GM18511 (cell line): ENCODE results near the gene CACNA1C.

Experiments
- ATAC-seq: cut with Tn5 transposase; IDR thresholded peaks from one replicate; pipeline ENCODE4 v1.9.1; 2021; ENCODE audit warnings: mild to moderate bottlenecking, moderate library complexity; ENCODE audit not compliant: unreplicated experiment

The CACNA1C gene

DNA sequence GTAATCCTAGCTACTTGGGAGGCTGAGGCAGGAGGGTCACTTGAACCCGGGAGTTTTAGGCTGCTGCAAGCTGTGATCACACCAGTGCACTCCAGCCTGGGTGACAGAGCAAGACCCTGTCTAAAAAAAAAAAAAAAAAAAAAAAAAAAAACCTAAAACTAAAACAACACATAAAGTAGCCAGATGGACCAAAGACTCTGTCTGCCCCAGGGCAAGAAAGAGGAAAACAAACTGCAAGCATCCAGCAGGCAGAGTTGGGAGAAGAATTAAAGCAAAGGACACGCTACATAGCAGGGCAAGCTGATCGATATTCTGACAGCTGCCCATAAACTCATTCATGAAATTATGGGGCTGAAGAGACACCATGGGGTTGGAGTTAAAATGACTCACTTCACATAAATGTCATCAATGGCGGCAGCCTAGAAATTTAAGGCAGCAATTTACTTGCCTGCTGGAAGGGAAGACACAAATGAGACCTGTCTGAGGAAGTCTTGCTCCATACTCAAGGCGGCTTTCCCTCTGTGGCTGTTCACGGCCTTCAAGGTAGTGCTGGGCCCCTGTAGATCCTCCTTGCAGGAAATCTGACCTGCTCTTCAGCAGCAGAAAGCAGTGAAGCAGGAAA lies 482.9 kb downstream of the CACNA1C start:
- no peak for ATAC-seq

DNA sequence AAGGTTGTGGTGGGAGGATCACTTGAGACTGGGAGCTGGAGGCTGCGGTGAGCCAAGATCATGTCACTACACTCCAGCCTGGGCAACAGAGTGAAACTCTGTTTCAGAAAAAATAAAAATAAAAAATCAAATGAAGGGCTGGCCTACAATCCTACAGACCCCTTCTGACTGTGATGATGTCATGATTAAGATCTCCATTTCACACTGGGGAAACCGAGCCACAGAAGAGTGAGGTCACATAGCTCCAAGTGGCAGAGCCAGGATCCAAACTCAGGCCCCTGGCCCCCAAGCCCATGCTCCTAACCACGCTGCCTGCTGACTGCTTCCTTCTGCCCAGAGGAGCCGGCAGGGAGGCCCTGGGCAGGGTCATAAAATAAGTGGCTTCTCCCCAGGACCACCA lies 483.9 kb downstream of the CACNA1C start:
- no peak for ATAC-seq

DNA sequence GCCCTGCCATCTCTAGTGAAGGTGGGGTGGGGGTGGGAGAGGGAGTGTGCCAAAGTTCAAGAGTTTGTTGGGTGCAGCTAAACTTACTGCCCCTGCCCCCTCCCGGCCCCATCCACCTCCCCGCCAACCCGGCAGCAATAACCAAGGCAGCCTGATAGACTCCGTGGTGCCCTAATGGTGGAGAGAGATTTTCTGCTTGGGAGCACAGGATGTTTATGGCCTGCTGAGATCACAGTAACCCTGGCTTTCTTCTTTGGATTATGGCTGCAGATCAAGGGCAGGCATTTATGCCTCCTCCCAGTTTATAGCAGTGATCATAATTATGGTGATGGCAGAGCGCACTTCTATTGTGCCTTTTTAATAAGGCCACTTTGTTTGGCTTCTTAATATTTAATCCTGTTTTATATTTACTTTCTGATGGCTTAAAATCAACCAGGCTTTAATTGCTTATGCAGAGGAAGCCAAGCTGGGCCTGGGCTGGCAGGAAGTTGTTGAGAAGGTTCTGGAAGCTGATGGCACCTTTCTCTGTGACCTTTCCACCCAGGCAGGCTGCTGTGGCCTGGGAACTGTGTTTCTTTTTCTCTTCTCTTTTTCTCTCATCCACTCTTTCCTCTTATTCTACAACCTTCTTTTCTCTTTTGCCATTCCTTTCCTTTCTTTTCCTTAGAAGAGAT lies 485.2 kb downstream of the CACNA1C start:
- ATAC-seq, result no peak

DNA sequence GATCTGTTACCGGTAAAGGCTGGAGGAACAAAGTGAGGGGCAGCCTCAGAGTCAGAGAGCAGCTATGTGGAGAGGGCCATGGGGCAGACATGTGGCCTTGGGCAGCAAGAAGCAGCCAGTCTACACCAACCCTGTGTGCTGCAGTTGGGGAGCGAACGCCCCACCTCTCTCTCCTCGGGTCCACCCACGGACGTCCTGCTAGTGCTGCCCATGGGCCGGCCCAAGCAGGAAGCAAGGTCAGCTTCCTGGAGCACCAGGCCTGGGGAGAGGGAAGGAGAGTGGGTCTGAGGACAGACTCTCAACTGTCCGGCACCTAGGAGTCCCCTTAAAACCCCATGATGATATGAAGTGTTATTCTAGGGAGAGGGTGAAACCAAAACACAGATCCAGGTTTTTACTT lies 487.2 kb downstream of the CACNA1C start:
- no peak for ATAC-seq

DNA sequence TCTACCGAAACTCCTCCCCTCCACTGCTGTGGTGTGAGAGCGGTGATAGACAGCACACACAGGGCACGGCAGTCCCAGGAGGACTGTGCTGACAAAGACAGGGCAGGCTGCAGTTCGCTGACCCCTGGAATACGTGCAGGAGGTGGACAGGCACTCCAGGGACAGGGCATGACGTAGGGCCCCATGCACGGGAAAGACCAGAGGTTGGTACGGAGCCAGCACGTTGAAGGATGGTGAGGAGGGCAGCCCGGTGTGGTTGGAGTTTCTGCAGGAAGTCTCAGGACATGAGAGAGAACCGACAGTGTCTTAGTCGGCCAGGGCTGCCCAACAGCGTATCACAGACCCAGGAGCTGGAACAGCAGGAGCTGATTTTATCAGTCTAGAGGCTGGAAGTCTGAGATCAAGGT lies 487.8 kb downstream of the CACNA1C start:
- ATAC-seq, result no peak

DNA sequence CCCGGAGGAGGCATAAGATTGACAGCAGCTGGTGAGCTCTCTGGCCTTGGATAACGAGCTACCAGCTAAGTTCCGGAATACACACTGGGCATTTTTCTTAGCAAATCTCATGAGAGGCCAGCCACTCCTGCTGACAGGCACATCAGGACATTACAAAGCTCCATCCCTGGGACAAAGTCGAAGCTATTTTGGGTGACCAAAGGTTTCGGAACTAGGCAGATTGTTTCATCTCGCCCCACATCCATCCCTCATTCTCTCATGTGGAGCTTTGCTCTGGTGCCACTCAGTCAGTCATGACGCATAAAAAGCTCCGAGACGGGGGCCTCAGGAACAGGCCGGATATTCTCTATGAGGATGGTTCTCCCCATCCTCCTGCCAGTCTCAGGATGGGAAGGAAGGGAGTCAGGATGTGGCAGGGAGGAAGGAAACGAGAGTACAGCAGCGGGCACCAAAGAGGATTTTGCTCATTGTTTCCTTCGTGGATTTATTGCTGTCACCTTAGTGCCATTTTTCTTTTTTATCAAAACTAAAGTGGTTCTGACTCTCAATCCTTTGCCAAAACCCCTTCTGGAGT lies 488.9 kb downstream of the CACNA1C start:
- no peak for ATAC-seq

DNA sequence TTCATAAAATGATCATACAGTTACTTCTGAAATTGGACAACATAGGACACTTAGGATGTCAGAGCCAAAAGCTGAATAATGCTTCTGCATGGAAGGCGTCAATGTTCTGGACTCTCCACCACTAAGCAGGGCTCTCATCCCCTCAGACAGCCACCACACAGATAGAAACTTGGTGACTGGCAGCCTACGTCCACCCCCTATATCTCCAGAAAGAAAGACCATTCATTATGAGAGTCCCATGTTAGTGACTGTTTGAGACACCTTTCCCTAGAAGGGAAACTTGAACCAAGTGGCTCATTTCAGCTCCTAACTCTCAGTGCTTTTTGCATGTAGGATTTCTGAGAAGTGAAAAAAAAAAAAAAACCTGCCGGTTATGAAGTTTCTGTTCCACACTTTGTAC lies 491.0 kb downstream of the CACNA1C start:
- no peak for ATAC-seq

DNA sequence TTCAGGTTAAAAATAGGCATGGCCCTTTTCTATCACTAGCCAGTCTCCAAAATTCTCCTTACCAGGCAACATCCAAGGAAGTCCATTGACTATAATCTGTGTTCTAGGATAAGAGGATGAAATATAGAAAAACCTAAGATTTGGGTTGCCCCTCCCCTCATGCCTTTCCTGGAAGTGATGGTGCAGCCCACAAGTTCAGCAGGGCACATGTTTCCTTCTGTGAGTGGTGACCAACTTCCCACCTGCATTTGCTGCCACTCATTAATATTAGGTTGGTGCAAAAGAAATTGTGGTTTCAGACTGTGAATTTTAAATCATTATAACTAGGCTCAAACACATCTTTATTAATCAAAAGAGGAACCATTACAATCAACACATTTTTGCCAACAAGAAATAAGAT lies 491.4 kb downstream of the CACNA1C start:
- no peak for ATAC-seq

DNA sequence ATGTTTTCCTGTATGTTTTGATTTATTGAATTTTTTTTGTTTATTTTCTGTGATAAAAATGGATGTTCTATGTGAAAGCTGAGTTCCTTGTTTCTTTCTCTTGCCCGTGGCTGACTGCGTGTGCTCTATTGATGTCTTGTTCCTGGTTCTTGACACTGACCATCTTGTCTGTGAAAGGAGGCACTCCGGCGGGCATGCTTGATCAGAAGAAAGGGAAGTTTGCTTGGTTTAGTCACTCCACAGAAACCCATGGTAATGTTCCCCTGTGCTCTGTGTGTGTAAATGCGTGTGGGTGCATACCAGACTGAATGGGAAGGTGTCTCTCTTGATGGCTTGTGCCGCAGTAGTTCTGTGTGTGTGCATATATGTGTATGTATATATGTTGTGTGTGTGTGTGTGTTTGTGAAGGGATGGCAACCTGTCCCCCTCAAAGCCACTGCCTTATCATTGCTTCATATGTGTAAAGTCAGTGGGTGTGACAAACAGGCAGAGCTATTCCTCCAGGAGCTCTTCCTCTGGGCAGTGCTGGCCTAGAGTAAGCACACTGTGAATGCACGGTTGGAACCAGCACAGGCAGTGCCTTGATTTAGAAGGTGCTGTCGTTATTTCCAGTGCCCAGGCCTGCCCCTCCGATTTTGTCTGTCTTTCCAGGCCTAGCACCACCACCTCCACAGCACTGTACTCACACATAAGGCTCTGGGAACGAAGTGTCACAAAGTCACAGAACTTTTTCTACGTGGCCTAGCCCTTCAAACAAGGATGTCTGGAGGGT lies 494.7 kb downstream of the CACNA1C start:
- ATAC-seq, result no peak

DNA sequence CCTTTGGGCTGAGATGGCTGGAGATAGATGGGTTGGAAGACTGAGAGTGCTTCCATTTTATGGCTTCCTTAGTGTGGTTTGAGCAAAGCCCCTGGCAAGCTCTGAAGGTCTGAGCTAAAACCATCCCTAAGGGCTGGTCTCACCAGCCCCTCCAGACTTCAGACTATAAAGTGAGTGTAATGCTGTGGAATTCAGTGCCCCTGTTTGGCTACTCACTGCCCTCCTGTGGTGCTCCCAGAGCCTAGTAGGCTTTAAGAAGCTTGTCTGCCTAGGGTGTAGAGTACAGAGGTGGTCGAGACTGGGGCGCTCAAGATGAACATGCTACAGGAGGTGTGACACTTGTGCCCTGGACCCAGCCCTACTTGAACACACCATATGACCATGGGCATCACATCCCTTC lies 495.3 kb downstream of the CACNA1C start:
- ATAC-seq, result no peak

DNA sequence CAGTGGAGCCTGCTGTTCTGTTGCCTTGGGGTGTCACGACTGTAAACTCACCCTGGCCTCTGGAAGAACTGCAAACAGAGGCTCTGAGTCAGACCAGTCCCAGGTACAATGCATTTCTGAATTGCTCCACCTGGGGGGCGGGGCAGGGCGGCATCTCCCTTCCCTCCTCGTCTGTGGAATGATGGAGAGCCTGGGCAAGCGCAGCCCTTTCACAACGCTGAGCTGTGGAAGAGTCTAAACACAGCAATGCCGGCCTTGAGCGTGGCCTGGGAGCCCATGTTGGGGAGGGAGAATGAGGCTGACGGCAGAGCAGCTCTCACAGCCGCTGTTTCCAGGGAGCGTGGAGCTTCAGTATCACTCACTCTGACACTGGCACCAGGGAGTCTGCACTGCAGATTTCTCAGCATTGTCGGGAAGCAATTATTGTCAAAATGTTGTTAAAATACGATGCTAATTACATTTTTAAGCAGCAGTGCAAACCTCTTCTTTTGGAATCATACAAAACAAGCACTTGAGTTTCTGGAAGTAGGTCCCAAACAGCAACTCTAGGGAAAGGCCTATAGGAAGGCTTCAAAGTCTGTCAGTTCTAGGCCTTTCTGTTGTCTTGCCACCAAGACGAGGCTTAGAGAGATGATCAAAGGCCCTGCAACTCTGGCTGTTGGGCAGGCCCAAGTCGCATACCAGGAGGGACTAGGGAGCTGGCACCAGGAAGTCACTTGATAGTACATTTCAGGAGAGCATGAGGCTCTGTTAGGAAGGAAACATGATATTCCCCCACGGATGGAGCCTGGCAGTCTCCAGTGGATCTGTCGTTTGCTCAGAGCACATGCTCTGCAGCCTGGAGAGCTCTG lies 498.0 kb downstream of the CACNA1C start:
- ATAC-seq, result no peak

DNA sequence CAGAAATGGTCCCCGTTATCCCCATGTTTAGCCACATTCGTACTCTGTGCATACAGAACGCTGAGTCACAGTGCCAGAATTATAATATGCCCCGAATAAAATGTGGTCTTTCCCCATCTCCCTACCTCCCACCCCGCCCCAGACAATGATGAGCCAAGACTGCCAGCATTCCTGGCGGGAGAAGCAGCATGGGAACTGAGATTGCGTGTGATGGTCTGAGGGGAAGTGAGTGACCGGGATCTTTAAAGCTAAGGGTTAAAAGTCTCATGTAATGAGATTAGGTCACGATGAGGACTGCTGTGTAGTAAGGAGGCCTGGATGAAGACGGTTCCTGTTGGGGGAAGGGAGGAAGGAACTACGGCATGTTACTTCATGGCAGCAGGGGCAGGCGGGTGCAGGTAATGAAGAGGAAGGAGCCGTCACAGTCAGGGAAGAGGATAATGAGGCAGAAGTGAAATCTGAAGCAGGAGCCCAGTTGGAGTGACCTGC lies 498.7 kb downstream of the CACNA1C start:
- ATAC-seq, result no peak

DNA sequence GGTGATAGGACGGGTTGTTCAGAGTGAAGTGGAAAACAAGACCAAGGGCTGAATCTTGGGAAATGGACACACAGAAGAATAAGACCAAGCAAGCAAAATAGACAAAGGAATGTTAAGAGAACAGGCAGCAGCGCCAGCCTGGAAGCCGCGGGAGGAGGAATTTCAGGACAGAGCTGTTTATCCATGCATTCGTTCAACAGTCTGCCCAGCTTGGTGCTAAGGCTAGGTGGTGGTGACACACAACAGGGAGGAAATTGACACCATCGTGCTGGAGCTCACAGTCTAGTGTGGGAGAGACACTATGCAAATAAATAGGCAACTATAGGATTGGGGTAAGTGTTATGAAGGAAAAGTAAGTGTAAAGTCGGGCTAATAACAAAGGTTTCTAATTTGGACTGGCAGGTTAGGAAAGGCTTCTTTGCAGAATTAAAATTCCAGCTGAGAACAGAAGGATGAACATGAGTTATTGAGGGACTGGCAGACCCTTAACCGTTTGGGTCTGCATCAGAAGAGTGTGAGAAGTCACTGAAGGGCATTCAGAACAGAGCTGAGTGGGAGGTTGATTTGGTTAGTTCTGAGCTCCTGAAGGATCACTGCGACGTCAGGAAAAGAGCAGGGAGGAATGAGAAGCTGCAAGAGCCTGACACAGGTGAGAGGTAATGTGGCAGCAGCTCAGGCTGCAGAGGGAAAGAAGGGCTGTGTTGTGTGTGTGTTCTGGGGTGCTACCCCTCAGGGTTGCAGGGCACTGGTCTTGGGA lies 499.4 kb downstream of the CACNA1C start:
- ATAC-seq, result no peak

DNA sequence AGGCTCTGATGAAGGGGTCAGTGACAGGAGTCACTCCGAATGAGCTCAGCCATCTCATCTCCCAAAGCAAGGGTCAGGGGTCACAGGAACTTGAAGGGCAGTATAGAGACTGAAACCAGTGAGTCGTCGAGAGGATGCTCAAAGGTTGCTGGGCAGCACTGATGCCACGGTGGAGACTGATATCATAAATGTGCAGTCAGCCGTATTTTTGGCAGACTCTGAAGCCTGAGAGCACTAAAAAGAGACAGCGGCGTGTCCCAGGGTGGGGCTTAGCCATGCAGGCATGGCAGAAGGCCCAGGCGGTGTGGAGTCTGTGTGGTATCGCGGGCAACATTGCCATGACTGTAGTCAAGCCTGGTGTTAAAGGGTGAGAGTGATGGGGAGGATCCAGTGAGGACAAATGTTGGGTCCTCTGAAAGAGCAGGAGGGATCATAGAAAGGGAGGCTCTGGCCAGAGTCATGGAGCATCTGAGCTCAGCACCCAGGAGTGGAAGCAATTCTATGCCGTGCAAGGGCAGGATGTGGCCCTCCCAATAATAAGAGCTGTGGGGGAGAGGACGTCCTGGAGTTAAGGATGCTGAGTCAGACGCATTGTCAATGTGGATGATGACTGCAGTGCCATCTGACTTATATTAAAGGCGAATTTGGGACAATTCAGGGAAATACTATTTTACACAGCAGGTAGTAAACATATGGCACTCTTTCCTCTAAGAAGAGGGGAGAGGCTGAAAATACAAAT lies 500.8 kb downstream of the CACNA1C start:
- ATAC-seq, result no peak

DNA sequence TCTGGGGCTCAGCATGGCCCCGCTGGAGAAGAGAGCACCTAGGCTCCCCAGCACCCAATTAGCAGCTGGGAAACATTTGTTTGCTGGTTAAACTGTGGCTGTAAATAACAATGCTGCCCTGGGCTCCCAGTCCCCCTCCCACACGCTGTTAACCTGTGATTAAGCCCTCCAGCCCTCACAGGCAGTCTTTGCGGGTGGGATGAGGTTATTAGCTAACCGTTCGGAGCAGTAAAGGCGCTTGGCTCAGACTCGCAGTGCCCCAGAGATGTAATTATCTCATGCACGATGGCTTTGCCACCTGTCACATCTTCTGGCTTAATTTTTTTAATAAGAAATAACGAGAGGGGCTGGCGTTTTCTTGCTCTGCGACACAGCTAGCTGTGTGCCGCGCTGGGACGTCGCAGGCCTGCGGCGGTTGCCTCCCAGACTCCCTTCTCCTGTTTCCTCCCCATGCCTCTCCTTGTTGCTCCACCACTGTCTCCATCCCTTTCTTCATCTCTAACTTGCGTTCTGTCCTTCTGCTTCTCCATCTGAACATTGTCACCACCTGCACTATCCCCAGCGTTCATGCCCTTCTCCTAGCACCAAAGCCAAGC lies 502.8 kb downstream of the CACNA1C start:
- no peak for ATAC-seq

DNA sequence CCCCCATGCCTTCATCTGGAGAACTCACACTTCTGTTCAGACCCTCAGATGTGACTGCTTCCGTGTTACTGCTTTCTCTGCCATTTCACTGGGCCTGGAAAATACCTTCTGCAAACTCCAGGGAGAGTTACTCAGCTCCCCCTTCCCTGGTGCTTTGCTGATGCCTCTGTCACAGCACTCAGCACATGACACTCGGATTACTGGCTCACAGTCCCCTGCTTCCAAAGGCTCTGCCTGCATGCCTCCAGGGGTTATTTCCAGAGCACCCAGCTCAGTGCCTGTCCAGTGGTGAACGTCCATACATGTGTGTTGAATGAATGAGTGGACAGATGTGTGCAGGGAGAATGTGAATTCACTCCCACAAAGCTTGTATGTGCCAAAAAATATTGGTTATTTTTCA lies 504.8 kb downstream of the CACNA1C start:
- ATAC-seq, result no peak

DNA sequence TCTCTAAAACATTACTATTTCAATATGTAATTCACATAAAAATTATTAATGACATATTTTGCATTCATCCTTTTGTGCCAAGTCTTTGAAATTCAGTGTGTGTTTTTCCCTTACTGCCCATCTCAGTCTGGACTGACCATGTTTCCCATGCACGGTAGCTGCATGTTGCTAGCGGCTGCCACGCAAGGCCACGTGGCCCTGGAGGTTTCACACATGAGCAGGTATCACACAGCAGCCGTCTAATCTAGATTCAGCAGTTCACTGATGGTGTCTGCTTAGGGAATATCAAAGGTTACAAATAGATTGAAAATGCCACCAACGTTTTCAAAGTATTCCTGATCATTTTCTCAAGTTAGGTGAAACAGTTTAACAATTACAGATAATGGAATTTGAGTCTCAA lies 507.1 kb downstream of the CACNA1C start:
- ATAC-seq, result no peak

DNA sequence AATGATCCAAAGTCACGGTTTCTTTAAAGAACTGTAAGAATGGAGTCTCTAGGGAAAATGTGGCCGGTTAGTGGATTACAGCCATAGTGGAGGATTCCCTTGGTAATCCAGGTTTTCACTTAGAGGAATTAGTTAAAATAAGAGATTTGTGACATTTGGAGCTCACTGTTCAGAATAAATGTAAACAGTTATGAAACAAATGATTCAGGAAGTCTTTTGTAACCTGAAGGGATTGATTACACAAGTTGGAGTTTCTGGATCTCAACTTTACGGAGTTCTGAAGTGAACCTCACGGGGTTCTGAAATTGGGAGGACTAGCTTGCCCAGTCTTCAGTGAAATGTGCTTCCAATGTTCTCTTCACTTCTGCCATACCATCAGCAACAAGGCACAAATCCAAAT lies 507.6 kb downstream of the CACNA1C start:
- no peak for ATAC-seq

DNA sequence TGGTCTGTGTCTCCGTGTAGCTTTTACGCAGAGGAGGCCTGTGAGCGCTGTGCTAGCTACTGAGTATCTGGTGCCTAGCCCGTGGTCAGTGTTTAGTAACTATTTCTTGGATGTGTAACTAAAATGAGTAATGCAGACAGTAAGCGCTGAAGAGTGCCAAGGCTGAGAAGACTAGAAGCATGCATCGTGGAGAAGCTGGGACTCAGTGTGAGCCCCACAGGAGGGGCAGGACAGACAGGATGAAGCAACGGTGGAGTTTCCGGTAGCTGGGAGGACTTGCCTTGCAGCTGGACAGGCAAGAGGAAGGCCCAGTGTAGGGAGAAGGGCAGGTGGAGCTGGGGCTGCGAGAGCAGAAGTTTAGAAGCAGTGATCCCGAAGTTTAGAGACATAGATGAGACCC lies 508.6 kb downstream of the CACNA1C start:
- ATAC-seq, result no peak
